M059J (cell line): ENCODE measurements around the gene MTUS2. TPM values are rescaled to one million over a fixed set of nuclear protein-coding genes. Genes with fewer than 3 reads are reported as not detected.

Experiments
- DNase-seq: peaks from one replicate; pipeline ENCODE4 v3.0.0-alpha.2; 2012; ENCODE audit warnings: low read depth
- total RNA-seq: library from RNA; depleted of rRNA; stranded (reverse); fragments of >200 nt; shearing (Covaris generic); gene quantifications from 2 replicates; pipeline ENCODE4 v1.2.3, GENCODE V29; 2014

MTUS2 gene
- total RNA-seq, 1 experiment from 2014 or later: 0.59 TPM

- no peak for DNase-seq
Observed at GRCh38 chr13:29396446-29396845, 576.3 kb downstream of the MTUS2 start.

GRCh38 chr13:29397265-29397664 is 577.1 kb downstream of the MTUS2 start:
- no peak for DNase-seq

GRCh38 chr13:29402166-29402636 is 582.1 kb downstream of the MTUS2 start:
- DNase-seq: peak; percentile 27

DNA sequence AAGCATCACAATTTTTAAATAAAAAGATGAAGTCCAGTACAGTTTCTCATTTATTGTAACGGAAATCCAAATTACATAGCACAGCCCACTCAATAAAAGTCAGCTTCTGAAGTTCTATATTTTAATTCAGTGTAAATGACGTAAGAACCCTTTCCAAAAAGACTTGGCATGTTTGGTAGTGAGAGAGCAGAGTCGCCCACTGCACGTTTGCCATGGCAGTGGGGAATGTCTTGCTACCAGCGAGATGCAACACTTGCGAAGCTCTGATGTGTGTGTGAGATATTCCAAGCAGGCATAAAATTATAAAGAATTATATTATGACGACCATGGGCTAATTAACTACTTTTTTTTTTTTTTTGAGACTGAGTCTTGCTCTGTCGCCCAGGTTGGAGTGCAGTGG is 585.3 kb downstream of the MTUS2 start:
- no peak for DNase-seq

DNA sequence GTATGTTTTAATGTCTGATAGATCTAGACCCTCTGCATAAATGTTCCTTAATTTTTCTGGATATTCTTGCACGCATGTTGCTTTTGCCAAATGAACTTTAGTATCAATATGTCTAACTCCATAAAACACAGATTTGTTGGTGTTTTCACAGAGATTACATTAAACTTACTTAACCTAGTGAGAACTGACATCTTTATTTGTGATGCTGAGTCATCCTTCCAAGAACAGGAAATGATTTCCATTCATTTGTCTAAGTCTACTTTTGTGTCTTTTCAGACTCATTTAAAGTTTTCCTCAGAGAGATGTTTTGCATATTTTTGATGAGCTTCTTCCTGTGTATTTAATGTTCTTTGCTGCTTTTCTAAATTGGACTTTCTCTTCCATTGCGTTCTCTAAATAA is 591.3 kb downstream of the MTUS2 start:
- DNase-seq: peak; percentile 37

GRCh38 chr13:29418026-29418425 is 597.9 kb downstream of the MTUS2 start:
- DNase-seq: no peak

DNA sequence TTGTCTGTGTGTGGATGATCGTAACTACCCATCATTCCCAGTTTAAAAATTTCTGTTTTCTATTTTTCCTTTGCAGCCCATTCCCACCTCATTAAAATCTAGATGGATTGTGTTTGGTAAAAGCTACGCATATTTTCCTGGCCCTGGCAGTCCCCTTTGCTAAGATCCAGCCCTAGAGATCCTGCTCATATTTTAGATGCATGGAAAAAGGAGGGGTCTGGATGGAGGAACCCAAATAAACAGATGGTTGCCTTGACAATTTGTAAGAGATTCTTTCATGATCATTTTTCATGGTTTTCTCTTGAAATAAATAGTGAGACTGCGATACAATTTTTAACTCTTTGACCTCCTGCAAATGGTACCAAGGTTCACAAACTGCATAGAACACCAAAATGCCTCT is 601.0 kb downstream of the MTUS2 start:
- no peak for DNase-seq

- DNase-seq: no peak
Observed at GRCh38 chr13:29422015-29422414, 601.9 kb downstream of the MTUS2 start.

DNA sequence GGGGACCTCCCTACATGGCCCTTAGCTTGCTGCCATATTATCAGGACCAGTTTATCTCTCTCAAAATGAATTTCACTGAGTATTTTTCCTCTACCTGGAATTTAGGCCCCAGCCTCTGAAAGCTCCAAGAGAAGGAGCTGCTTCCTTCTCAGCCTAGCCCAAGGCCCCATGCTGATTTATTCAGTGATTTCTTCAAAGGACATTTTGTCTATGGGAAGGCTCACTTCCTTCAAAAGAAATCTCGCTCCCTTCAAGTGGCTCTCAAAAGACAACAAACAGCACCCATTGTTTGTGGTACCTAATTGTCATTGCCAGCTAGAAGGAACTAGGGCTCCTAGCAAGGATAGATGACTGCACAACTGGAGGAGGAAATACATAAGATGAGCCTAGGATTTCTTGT is 602.9 kb downstream of the MTUS2 start:
- no peak for DNase-seq

DNA sequence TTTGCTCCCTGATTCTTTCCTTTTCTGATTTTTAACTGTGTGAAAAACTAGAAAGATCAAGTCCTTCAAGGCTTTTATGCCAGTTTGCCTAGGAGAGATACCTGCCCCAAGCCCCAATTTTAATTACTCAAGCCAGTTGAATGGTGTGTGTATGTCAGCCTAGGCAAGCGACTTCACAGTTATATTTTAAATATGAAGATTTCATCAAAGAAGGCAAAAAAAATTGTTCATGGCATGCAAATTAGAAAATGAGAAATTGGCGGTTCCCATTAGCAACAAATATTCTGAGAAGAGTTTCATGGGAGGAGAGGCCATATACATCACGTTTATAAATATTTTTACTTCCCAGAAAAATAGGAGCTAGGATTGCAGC is 607.8 kb downstream of the MTUS2 start:
- DNase-seq: no peak

DNA sequence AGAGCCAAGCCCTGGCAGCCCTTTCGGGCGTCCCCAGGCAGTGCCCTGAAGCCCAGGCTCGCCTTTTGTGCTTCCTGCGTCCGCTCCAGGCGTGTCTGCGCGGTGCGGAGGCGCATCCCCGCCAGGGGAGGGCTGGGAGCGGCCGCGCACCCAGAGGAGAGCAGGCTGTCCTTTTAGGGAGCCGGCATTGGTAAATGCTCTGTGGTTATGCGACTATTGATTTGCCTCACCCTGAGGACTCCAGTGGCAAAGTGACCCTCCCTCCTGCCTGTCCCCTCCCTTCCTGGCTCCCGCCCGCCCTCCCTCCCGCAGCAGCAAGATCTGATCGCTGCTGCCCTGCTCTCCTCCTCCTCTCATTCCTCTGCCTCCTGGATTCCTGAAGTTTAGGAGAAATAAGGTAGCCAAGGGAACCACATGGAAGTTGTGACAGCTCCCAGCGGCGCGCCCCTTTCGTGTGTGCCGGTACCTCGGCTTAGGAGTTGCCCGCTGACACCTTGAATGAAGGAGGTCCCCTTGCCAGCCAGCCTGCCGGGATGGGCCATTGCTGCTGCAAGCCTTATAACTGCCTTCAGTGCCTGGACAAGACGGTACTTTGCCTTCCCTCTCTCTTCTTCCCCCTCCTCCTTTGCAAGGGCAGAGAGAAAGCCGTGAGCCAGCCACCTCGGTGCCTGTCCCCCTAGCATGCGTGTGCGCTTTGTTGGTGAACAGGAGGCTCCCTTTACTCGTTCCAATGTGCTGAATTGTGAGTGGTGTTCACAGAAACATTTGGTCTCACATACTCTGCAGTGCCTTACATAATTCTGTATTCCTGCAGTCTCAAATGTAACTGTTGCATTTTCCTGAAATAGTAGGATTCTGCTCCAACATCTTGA is 608.4 kb downstream of the MTUS2 start:
- peak; percentile 47 for DNase-seq

- DNase-seq: no peak
Observed at GRCh38 chr13:29429286-29429900, 609.3 kb downstream of the MTUS2 start.

DNA sequence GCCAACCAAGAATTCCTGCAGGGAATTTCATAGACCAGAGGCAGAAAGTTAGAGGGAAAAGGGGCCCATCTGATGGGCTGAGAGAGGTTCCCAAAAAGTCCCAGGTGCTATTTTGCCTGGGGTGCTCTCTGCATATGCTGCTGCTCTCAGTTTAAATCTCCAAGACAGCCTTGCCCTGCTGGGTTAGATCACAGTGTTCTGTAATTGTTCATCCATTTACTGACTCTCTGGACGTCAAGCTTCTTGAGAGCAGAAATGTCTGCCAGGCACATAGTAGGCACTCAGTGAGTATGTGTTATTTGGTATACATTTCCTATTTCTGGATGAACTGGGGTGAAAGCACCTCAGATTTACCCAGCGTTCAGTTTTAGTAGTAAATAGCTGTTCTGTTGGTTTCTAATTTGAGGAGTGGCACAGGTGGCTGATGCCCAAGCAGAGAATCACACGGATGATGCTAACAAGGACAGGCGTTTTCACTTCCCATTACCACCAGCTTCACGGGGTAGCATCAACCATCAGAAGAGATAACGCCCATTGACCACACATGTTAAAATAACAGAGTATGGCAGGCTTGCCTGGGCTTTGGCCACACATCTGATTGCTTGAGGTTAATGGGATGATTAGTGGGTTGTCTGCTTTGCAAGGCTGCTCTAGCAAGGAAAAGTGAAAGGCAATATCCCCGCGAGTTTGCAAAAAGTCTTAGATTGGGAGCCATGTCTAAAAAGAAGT is 614.2 kb downstream of the MTUS2 start:
- DNase-seq: peak; percentile 24

DNA sequence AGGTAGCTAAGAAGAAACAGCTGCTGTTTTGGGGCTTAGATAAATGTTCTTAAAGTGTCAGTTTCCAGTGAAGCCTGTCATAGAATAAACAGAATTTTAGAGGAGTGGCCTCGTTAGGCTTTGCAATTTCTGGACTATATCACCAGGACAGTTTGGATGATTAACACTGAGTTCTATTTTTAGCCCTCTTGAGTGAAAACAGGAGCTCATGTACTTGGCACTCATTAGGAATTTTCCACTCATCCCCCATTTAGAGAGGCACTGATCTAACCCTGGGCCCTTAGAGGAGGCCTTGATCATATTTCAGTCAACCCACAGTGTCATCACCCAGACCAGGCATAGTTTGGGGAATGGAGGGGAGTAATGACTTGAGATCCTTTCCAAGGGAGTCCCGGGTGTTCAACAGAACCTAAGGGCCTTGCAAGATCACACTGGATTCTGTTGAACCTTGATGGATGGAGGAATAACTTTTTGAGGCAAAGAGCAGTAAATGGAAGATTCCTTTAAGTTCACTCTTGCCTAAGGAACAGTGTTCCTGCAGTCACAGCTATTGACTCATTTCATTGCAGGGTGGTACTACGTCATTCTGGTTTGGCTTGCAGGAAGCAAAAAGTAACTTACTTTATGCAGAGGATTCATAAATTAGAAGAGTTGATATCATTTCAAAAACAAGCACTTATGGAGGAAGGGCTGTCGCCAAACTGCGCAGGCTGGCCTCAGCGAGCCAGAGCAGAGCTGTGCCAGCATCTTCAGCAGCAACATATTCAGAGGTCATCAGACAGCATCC is 615.2 kb downstream of the MTUS2 start:
- peak; percentile 88 for DNase-seq

DNA sequence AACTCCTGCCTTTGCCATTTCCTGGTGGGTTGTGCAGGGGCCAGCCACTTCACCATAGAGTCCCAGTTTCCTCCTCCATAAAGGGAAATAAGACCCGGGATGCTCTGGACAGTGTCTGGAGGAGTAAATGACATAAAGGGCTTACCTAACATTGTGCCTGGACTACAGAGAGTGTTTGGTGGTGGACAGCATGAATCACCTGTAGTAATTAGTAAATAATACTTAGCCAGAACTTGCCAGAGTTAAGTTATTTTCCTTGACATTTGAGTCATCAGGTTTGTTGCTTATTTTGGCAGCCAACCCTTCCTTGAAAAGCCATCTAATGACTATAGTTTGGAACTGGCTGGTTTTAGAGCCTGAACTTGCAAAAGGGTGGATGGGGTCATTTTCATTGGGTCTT is 616.2 kb downstream of the MTUS2 start:
- peak; percentile 91 for DNase-seq

DNA sequence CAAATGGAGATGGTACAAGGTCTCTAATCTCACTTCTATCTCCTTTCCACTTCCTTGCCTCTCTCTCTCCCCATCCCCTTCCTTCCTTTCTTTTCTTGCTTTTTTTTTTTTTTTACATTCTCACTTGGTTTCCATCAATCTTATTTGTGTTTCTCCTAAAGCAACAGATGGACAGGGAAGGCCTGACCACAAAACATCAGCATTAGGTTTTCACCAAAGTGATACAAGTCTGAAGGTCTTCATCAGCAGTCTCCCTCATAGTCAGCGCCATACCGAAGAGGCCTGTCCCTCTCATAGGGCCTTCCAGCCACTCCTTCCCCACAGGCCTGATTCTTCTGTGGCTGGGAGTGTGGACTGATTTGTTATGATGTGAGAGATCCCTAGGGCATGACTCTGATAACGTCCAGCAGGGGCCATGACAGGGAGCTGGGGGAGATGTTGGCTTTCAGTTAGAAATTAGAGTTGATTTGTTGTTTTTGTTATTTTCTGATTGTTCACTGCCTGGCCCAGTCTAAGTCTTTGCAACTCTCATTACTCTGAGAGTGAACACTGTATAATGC is 616.7 kb downstream of the MTUS2 start:
- DNase-seq: peak; percentile 39

GRCh38 chr13:29438769-29439168 is 618.6 kb downstream of the MTUS2 start:
- no peak for DNase-seq

- DNase-seq: no peak
Observed at GRCh38 chr13:29439601-29440388, 619.7 kb downstream of the MTUS2 start.

- no peak for DNase-seq
Observed at GRCh38 chr13:29441306-29441705, 621.2 kb downstream of the MTUS2 start.

- DNase-seq: no peak
Observed at GRCh38 chr13:29446016-29446415, 625.9 kb downstream of the MTUS2 start.

- DNase-seq: no peak
Observed at GRCh38 chr13:29448174-29448573, 628.0 kb downstream of the MTUS2 start.
